NT2/D1 (cell line): Measurements from ENCODE around the gene LAPTM5.

Experiments
- DNase-seq: peaks from one replicate; pipeline ENCODE4 v3.0.0-alpha.2; 2011; ENCODE audit warnings: low read depth, low spot score
- H3K27me3 ChIP-seq: 2 replicates; pipeline ENCODE4 v1.6.0; 2011; ENCODE audit warnings: mild to moderate bottlenecking; ENCODE audit not compliant: insufficient read length, insufficient read depth
- H3K36me3 ChIP-seq: 2 replicates; pipeline ENCODE4 v1.6.1; 2011; ENCODE audit warnings: mild to moderate bottlenecking, low read length, mixed read lengths; ENCODE audit not compliant: insufficient read depth, insufficient read length
- H3K4me1 ChIP-seq: 2 replicates; pipeline ENCODE4 v1.5.1; 2011; ENCODE audit not compliant: insufficient read depth, insufficient read length
- H3K4me3 ChIP-seq: 2 replicates; pipeline ENCODE4 v1.5.1; 2011; ENCODE audit warnings: low read depth; ENCODE audit not compliant: insufficient read length
- H3K9ac ChIP-seq: 2 replicates; pipeline ENCODE4 v1.6.0; 2011; ENCODE audit warnings: low read depth; ENCODE audit not compliant: insufficient read length
- H3K9me3 ChIP-seq: 2 replicates; pipeline ENCODE4 v1.5.1; 2011; ENCODE audit warnings: mild to moderate bottlenecking, low read length; ENCODE audit not compliant: insufficient read depth
- SUZ12 ChIP-seq: IDR thresholded peaks from 2 replicates; pipeline ENCODE4 v1.6.1; 2011; ENCODE audit not compliant: insufficient read length, insufficient read depth; ENCODE audit errors: extremely low read depth
- YY1 ChIP-seq: IDR thresholded peaks from 2 replicates; pipeline ENCODE4 v1.6.1; 2011; ENCODE audit not compliant: insufficient read length, insufficient read depth
- ZNF274 ChIP-seq: IDR thresholded peaks from 2 replicates; pipeline ENCODE4 v1.6.1; 2011; ENCODE audit warnings: mild to moderate bottlenecking, low read depth, low read length

Gene LAPTM5

GRCh38 chr1:30757352-30758120 is at the start of gene LAPTM5:
LAPTM5 (minus strand) TSS chr1:30757774; CDS start chr1:30757745, 29 bp downstream.
- DNase-seq, result no peak
- Histone ChIP-seq H3K4me3 (no peak within 1 kb of the TSS), H3K4me1 (peaks cover 30% of the 10 kb centered on the region), H3K27me3 (peaks cover 3% of the 10 kb centered on the region), H3K36me3 (no peaks in the 10 kb centered on the region), H3K9ac (peak within 1 kb of the TSS; percentile 22), H3K9me3 (no peaks in the 10 kb centered on the region)
- no peak for TF ChIP-seq YY1
- TF ChIP-seq ZNF274, result no peak
- TF ChIP-seq SUZ12, result no peak

GRCh38 chr1:30806381-30807317 is 49.1 kb upstream of the LAPTM5 start:
- Histone ChIP-seq H3K9ac (no peak overlapping the region), H3K36me3 (no peaks in the 10 kb centered on the region), H3K9me3 (no peaks in the 10 kb centered on the region), H3K4me3 (no peak overlapping the region), H3K27me3 (no peaks in the 10 kb centered on the region), H3K4me1 (peaks cover 25% of the 10 kb centered on the region)
- TF ChIP-seq YY1, result no peak
- TF ChIP-seq SUZ12, result no peak
- TF ChIP-seq ZNF274, result no peak
- DNase-seq, result no peak

GRCh38 chr1:30805304-30806003 is 47.9 kb upstream of the LAPTM5 start:
- H3K4me3 ChIP-seq, result no peak overlapping the region
- peaks cover 28% of the 10 kb centered on the region for H3K4me1 ChIP-seq
- H3K27me3 ChIP-seq, result no peaks in the 10 kb centered on the region
- DNase-seq, result no peak
- no peak for TF ChIP-seq YY1
- no peak for TF ChIP-seq ZNF274
- no peak for TF ChIP-seq SUZ12
- no peaks in the 10 kb centered on the region for H3K36me3 ChIP-seq
- H3K9ac ChIP-seq, result peak overlapping the region; percentile 6
- no peaks in the 10 kb centered on the region for H3K9me3 ChIP-seq

GRCh38 chr1:30804822-30805221 is 47.2 kb upstream of the LAPTM5 start:
- Histone ChIP-seq H3K4me1 (peaks cover 28% of the 10 kb centered on the region), H3K27me3 (no peaks in the 10 kb centered on the region), H3K36me3 (no peaks in the 10 kb centered on the region), H3K9ac (peak overlapping the region; percentile 6), H3K4me3 (no peak overlapping the region), H3K9me3 (no peaks in the 10 kb centered on the region)
- no peak for TF ChIP-seq YY1
- no peak for TF ChIP-seq SUZ12
- TF ChIP-seq ZNF274, result no peak
- no peak for DNase-seq

GRCh38 chr1:30804352-30804751 is 46.8 kb upstream of the LAPTM5 start:
- Histone ChIP-seq H3K4me1 (peaks cover 28% of the 10 kb centered on the region), H3K36me3 (no peaks in the 10 kb centered on the region), H3K4me3 (no peak overlapping the region), H3K9me3 (no peaks in the 10 kb centered on the region), H3K9ac (no peak overlapping the region), H3K27me3 (no peaks in the 10 kb centered on the region)
- TF ChIP-seq ZNF274, result no peak
- no peak for TF ChIP-seq YY1
- TF ChIP-seq SUZ12, result no peak
- peak; percentile 60 for DNase-seq

- H3K9me3 ChIP-seq, result no peaks in the 10 kb centered on the region
- no peak for TF ChIP-seq ZNF274
- TF ChIP-seq YY1, result no peak
- no peak for TF ChIP-seq SUZ12
- peaks cover 28% of the 10 kb centered on the region for H3K4me1 ChIP-seq
- H3K9ac ChIP-seq, result no peak overlapping the region
- no peaks in the 10 kb centered on the region for H3K27me3 ChIP-seq
- no peaks in the 10 kb centered on the region for H3K36me3 ChIP-seq
- no peak for DNase-seq
- H3K4me3 ChIP-seq, result no peak overlapping the region
These were observed 46.0 kb upstream of the LAPTM5 start for GRCh38 chr1:30803562-30803961.

- Histone ChIP-seq H3K27me3 (no peaks in the 10 kb centered on the region), H3K9ac (peak overlapping the region; percentile 62), H3K4me3 (no peak overlapping the region), H3K36me3 (no peaks in the 10 kb centered on the region), H3K9me3 (no peaks in the 10 kb centered on the region), H3K4me1 (peaks cover 33% of the 10 kb centered on the region)
- DNase-seq, result peak; percentile 82
- TF ChIP-seq SUZ12 (no peak), ZNF274 (no peak), YY1 (no peak)
These were observed 44.2 kb upstream of the LAPTM5 start for GRCh38 chr1:30801771-30802198.
